ENCODE data around the gene TFCP2L1. TPM values are rescaled to one million over a fixed set of nuclear protein-coding genes. Genes with fewer than 3 reads are reported as not detected.

Gene TFCP2L1
- total and polyA plus RNA-seq, 4 donors: 0.06 to 1.5 (median 0.36) TPM

DNA sequence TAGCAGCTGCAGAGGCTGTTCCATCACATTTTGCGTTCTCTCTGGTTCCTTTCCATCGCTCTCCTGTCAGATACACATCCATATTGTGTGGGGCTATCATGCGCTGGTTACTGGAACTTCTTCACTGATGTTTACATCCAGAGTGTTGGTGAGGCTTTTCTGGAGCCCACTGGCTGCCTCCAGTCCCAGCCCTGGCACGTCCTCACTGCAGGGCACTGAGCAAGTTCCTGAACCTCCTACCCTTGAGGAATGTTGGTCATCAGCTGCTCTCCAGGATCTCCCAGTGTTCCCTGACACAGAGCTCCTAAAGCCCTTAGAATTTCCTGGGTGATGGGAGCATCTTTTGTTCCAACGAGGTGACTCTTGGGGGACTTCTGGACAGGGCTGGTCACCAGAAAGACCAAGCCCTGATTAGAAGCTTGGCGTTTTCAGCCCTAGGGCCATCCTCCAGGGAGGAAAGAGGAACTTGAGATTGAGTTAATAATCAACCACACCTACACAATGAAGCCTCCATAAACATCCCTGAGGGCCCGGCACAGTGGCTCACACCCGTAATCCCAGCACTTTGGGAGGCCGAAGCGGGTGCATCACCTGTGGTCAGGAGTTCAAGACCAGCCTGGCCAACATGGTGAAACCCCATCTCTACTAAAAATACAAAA, 81.3 kb downstream of the TFCP2L1 start:
- Histone ChIP-seq H3K27me3 (ENCODE audit: control insufficient read depth in 4 of 4, insufficient read depth in 4 of 4, low read length in 3 of 4) (peaks cover 0 to 4% (median 0%) of the 10 kb centered on the region in 4 donors), H3K4me1 (ENCODE audit: control insufficient read depth in 4 of 4, insufficient read depth in 4 of 4, low read length in 3 of 4) (no peaks in the 10 kb centered on the region), H3K36me3 (ENCODE audit: control insufficient read depth in 4 of 4, insufficient read depth in 3 of 4, low read depth in 1 of 4, low read length in 3 of 4) (no peaks in the 10 kb centered on the region), H3K4me3 (ENCODE audit: low read depth in 1 of 3, low read length in 3 of 3) (no peak overlapping the region), H3K9me3 (ENCODE audit: control insufficient read depth in 4 of 4, low read length in 3 of 4) (no peaks in the 10 kb centered on the region), H3K27ac (ENCODE audit: low read depth in 1 of 2, low read length in 2 of 2) (no peak overlapping the region), H3K9ac (ENCODE audit: low read depth in 1 of 2, low read length in 2 of 2) (no peak overlapping the region)
- DNase-seq (ENCODE audit: low spot score): no peak
- TF ChIP-seq GABPA (IDR thresholded peaks at IDR 0.05 in 1 of 2, conservative IDR thresholded peaks at IDR 0.05 in 1 of 2): no peak
- TF ChIP-seq, protein P1, sequence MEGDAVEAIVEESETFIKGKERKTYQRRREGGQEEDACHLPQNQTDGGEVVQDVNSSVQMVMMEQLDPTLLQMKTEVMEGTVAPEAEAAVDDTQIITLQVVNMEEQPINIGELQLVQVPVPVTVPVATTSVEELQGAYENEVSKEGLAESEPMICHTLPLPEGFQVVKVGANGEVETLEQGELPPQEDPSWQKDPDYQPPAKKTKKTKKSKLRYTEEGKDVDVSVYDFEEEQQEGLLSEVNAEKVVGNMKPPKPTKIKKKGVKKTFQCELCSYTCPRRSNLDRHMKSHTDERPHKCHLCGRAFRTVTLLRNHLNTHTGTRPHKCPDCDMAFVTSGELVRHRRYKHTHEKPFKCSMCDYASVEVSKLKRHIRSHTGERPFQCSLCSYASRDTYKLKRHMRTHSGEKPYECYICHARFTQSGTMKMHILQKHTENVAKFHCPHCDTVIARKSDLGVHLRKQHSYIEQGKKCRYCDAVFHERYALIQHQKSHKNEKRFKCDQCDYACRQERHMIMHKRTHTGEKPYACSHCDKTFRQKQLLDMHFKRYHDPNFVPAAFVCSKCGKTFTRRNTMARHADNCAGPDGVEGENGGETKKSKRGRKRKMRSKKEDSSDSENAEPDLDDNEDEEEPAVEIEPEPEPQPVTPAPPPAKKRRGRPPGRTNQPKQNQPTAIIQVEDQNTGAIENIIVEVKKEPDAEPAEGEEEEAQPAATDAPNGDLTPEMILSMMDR (IDR thresholded peaks at IDR 0.05; ENCODE audit: low read depth, low read length, missing input control): no peak
- no peak for TF ChIP-seq YY1 (IDR thresholded peaks at IDR 0.05)
- no peak for TF ChIP-seq FOXA1 (IDR thresholded peaks at IDR 0.05)
- TF ChIP-seq, protein P2, sequence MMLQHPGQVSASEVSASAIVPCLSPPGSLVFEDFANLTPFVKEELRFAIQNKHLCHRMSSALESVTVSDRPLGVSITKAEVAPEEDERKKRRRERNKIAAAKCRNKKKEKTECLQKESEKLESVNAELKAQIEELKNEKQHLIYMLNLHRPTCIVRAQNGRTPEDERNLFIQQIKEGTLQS (IDR thresholded peaks at IDR 0.05): no peak
- TF ChIP-seq NR2F2 (IDR thresholded peaks at IDR 0.05): no peak
- TF ChIP-seq JUND (IDR thresholded peaks at IDR 0.05): no peak
- no peak for TF ChIP-seq RAD21 (IDR thresholded peaks at IDR 0.05)
- TF ChIP-seq SP1 (IDR thresholded peaks at IDR 0.05): no peak
- TF ChIP-seq, protein P3, sequence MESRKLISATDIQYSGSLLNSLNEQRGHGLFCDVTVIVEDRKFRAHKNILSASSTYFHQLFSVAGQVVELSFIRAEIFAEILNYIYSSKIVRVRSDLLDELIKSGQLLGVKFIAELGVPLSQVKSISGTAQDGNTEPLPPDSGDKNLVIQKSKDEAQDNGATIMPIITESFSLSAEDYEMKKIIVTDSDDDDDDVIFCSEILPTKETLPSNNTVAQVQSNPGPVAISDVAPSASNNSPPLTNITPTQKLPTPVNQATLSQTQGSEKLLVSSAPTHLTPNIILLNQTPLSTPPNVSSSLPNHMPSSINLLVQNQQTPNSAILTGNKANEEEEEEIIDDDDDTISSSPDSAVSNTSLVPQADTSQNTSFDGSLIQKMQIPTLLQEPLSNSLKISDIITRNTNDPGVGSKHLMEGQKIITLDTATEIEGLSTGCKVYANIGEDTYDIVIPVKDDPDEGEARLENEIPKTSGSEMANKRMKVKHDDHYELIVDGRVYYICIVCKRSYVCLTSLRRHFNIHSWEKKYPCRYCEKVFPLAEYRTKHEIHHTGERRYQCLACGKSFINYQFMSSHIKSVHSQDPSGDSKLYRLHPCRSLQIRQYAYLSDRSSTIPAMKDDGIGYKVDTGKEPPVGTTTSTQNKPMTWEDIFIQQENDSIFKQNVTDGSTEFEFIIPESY (IDR thresholded peaks at IDR 0.05): no peak
- no peak for TF ChIP-seq TAF1 (conservative IDR thresholded peaks at IDR 0.05)
- no peak for TF ChIP-seq FOXA2 (IDR thresholded peaks at IDR 0.05)
- TF ChIP-seq EGR1 (IDR thresholded peaks at IDR 0.05; ENCODE audit: low read depth in 2 of 2): no peak
- TF ChIP-seq HNF4G (IDR thresholded peaks at IDR 0.05): no peak
- TF ChIP-seq, protein P4, sequence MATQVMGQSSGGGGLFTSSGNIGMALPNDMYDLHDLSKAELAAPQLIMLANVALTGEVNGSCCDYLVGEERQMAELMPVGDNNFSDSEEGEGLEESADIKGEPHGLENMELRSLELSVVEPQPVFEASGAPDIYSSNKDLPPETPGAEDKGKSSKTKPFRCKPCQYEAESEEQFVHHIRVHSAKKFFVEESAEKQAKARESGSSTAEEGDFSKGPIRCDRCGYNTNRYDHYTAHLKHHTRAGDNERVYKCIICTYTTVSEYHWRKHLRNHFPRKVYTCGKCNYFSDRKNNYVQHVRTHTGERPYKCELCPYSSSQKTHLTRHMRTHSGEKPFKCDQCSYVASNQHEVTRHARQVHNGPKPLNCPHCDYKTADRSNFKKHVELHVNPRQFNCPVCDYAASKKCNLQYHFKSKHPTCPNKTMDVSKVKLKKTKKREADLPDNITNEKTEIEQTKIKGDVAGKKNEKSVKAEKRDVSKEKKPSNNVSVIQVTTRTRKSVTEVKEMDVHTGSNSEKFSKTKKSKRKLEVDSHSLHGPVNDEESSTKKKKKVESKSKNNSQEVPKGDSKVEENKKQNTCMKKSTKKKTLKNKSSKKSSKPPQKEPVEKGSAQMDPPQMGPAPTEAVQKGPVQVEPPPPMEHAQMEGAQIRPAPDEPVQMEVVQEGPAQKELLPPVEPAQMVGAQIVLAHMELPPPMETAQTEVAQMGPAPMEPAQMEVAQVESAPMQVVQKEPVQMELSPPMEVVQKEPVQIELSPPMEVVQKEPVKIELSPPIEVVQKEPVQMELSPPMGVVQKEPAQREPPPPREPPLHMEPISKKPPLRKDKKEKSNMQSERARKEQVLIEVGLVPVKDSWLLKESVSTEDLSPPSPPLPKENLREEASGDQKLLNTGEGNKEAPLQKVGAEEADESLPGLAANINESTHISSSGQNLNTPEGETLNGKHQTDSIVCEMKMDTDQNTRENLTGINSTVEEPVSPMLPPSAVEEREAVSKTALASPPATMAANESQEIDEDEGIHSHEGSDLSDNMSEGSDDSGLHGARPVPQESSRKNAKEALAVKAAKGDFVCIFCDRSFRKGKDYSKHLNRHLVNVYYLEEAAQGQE (IDR thresholded peaks at IDR 0.05): no peak
- TF ChIP-seq, protein P5, sequence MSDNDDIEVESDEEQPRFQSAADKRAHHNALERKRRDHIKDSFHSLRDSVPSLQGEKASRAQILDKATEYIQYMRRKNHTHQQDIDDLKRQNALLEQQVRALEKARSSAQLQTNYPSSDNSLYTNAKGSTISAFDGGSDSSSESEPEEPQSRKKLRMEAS (IDR thresholded peaks at IDR 0.05): no peak
- TF ChIP-seq HNF4A (conservative IDR thresholded peaks at IDR 0.05): no peak
- no peak for TF ChIP-seq RXRA (IDR thresholded peaks at IDR 0.05)
- WGBS: 67% methylated on average over 10 of the region's 10 CpGs

Data from liver (tissue), 9 donors.